HTERT RPE-1 (cell line): ENCODE data around the gene RUNDC3A.

Experiments used
- in situ Hi-C: fragments of 300-500 bp; cut with MboI; formaldehyde crosslinking; loops from 4 replicates; pipeline ENCODE4 v1.14.3; 2020; ENCODE audit warnings: low sequenced_read_pairs

Gene RUNDC3A

DNA sequence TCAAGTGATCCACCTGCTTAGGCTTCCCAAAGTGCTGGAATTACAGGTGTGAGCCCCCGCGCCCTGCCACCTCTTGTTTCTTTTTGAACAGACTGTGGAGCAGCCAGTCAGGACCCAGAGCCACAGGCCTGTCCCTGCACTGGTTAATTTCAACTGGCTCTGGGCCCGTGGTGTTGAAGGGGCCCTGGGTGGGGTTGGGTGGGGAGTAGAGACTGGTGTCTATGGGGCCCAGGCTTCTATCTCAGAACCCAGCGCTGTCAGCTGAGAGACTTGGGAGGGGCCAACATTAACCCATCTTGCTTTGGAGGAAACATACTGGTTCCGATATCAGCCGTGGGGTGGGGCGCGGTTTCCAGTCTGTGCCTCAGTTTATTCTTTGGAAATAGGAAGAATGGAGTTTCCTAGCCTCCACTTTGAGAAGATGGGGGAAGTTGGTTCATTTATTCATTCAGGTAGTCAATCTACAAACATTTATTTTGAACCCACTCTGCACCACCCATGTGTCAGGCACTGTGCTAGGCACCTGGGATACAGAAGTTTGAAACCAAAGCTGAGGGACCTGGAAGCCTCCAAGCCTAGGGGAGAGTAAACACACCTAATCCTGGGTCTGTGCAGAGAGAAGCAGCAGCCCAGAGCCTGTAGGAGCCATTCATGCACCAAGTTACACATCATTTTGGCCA lies 24.9 kb upstream of the RUNDC3A start:
- in situ Hi-C loops, result no loop called here

DNA sequence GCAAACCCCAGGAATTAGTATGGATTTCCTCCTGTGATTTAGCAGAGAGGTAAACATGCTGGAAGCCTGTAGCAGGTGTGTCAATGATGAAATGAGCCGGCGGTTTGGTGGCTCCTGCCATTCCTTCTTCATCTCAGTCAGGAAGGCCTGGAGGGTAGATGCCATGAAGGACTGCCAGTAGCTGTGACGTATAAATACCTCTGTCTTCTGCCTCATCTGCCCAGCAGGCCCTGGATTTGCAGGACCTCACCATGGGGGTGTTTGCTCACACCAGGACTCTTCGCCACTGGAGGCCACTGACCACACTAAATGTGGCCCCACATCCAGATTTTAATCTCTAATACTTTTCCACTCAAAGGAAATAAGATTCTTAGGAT lies 24.4 kb upstream of the RUNDC3A start:
- in situ Hi-C loops, result no loop called here

DNA sequence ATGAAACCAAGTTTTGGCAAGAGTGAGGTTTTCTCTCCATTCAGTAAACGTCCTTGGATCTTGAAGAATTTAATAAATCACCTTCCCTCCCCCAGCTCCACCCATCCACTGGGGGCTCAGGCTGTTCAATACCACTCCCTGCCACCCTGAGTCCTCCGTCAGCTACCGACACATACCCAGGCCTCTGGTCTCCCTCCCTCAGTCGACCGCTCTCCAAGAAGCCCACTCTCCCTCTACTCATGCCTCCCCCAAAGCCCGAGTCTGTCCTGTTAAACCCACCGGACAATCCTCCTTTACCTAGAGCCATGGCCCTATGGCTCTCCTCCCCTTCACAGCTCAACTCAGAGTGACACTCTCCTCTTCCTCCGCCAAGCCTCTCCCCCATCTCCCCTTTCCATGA lies 20.8 kb upstream of the RUNDC3A start:
- in situ Hi-C loops, result no loop called here

DNA sequence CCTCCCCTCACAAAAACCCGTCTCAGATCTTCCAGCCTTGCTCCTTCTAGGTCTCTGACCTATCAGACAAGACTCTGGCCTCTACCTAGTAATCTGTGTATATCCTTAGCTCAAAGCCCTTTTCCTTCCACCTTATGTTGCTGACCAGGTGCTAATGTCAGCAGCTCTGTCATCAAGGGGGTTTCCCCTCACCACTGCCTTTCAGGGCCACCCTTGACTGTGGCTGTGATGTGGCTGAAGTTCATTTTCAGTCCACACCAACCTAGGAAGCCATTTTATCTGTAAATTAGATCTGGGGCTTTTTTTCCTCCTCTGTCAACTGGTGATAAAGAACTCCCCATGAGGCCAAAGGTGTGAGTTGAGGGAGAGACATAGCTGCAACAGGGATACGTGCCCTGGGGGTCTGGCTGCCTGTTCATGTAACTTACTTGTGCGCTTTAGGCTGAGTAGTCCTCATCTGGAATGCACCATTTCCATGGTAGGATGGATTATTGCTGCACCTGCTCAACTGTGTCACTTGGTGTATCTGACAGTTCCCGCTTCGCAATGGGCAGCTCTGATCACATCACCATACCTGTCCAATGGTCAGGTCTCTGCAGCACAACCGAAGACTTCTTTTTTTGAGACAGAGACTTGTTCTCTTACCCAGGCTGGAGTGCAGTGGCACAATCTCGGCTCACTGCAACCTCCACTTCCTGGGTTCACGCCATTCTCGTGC lies 14.7 kb upstream of the RUNDC3A start:
- in situ Hi-C loops, result no loop called here

DNA sequence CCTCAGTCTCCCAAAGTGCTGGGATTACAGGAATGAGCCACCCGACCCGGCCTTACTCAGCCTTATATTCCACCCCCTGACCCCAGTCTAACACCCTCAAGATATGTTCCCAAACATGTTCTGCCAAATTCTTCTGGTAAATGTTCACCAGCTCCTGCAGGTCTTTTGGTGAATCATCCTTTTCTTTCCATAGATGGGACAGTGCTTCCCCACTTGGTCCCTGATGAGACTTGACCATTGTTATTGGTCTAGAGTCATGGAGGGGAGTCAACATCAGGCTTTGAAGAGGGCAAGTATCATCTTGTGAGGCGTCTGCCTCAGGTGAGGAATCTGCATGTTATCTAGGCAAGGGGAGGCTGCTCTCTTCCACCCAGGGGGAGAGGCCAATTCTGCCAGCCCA lies 10.4 kb upstream of the RUNDC3A start:
- in situ Hi-C loops, result no loop called here

DNA sequence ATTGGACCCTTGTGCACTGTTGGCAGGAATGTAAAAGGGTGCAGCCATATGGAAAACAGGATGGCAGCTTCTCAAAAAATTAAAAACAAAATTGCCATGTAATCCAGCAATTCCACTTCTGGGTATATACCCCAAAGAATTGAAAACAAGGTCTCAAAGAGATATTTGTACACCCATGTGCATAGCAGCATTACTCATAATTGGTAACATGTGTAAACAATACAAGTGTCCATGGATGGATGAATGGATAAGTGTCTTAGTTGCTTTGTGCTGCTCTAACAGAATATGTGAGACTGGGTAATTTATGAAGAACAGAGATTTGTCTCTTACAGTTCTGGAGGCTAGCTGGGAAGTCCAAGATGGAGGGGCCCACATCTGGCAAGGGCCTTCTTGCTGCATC lies 3.8 kb upstream of the RUNDC3A start:
- in situ Hi-C loops, result no loop called here

DNA sequence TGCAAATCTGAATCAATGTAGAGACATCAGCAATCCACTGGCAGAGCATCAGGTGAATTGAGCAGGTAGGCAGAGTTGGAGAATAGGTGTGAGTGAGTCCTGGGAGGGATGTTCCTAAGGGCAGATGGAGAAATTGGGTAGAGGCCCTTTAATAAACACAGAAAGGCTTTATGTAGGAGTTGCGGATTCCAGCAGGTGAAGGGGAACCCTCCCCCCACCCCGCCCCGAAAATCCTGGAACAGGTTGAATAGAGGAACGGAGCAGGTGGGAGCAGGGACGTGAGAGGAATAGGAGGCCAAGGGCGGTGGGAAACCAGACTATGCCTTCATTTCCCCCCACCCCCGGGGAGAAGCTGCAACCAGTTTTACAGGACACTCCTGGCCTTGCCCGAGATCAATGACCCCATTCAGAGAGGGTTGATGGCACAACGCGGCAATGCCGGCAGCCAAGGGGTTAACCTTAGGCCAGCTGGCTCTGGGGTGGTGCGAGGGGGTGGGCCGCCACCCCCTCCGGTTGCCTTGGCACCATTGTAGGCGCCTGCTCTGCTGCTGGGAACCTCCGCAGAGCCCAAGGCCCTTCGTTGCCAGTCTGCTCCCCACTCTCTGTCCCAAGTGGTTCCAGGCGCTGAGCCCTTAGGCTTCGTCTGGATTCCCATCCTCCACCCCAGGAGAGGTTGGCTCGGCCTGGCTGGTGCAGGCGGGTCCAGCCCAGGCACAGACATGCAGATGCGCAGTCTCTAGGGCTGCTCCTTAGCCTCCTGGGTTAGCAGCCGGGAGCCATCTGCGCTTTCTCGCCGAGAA lies 814 bp upstream of the RUNDC3A start:
- in situ Hi-C loops, result no loop called here

DNA sequence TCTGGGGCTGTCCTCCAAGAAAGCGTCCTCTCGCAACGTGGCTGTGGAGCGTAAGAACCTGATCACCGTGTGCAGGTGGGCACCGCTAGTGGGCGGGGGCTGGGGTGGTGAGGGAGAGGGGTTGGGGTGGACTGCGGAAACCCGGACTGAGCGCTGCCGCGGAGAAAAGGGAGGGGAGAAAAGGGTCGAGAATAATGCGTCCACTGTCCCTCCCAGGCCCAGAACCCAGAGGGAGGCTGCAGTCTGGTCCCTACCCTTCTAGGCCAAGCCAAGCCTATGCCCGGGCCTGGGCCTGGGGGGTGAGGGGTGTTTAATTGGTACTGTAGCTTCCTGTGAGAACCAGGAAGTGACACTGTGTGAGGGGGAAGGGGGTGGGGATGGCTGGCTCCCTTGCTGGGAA lies 464 bp downstream of the RUNDC3A start:
- in situ Hi-C loops, result no loop called here

DNA sequence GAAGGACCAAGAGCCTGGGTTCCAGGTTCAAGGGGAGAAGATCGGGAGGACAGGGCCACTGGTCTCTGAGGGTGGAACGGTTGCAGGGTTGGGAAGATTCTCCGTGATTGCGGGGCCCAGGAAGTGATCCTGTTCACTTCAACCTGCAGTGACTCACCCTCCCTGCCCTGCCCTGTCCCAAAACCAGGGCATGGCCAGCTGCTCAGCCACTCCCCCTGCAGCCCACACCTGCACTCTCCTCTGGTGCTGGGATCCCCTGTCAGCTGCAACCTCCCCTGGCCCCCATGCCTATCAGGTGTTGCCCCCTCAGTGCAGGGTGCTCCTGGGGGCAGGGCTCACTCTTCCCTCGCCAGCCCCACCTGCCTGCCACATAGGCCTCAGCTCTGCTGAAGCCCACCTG lies 1.1 kb downstream of the RUNDC3A start:
- in situ Hi-C loops, result no loop called here

DNA sequence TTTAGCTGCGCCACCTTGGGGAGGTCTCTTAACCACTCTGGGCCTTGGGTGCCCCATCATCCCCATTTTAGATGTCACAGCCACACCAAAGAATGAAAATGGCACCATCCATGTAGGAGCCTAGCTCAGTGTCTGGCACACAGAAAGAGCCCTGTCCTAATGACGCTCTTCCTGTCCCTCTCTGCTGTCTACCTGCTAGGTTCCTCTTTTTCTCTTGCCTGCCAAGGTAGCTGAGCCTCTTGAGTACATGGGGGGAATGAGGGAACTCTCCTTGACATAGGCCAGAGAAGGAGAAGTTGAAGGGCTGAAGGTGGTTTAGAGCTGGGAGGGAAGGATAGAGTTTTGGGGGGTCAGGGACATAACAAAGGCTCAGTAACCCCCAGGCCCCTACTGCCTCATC lies 1.8 kb downstream of the RUNDC3A start:
- in situ Hi-C loops, result no loop called here

DNA sequence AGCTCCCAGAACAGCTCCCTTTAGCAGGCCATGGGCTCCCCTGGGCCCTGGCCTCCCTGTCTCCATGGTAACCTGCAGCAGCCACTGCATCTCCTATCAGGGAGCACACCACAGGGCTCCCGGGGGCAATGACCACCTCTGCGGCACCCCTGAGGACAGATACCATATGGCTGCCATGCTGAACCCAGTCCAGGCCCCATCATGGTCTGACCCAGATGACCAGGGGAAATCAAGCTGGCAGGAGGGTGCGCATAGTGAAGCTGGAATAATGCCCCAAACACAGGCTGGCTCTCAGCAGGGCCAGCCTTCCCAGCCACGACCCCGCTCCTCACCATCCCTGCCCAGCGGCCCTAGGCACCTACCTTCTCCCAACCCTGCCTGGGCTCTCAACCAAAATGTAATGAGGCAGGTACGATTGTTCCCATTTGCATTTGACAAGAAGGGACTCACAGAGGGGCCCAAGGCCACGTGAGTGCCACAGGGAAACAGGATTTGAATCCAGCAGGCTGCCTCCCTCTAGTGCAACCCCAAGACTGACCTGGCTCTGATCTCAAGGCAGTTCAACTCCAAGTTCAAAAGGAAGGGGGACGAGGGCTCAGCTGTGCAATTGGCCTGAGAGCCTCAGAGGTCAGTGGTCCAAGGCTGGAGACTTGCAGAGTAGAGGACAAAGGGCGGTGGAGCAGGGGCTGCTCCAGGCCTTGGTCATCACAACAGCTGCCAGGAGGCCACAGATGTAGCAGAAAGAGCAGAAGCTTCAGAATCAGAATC lies 2.4 kb downstream of the RUNDC3A start:
- in situ Hi-C loops, result no loop called here

DNA sequence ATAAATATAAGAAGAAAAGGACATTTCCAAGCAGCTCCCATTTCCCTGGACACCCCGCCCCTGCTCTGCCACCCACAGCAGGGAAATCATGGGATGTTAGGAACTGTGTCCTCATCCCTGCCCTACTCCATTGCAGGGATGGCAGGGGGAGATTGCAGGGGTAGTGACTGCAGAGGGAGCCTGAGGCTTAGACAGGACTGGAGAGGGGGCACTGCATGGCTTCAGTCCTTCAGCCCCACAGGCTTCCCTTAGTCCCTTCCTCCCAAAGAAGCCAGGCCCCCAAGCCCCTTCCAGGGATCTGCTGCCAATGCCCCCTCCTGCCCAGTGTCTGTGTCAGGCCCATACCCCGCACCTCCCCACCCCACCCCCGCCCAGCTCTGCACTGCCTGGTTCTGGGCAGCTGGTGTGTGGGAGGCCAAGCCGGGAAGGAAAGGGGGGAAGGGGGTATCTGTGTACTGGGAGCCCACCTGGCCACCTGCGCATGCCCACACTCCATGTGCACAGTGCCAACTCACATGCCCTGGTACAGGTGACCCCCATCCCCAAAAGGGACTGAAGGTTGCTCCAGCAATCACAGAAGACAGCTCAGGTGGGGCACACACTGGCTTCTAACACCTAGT lies 3.3 kb downstream of the RUNDC3A start:
- in situ Hi-C loops, result no loop called here

DNA sequence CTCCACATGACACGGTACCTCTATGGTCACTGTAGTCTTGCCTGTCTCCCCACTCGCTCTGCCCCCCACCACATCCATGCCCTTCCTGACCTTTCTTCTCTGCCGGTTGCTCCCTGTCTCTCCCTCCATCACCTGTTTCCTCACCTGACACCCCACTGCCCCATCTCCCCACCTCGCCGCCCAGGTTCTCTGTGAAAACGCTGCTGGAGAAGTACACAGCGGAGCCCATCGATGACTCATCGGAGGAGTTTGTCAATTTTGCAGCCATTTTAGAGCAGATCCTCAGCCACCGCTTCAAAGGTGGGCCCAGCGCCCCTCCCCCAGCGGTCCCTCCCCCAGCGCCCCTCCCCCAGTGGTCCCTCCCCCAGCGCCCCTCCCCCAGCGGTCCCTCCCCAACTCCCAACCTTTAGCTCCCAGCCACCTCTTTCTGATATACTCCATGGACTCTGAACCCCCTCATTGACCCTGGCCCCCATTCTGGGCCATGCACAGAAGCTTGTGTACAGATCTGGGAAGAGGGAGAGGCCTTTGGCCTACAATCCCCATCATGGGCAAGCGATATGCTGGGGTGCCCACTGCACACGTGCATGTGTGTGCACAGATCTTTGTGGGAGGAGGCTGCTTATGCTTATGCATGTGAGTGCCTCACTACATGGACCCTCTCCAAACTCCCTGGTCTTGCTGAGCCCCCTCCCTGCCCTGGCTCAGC lies 4.1 kb downstream of the RUNDC3A start:
- in situ Hi-C loops, result no loop called here

DNA sequence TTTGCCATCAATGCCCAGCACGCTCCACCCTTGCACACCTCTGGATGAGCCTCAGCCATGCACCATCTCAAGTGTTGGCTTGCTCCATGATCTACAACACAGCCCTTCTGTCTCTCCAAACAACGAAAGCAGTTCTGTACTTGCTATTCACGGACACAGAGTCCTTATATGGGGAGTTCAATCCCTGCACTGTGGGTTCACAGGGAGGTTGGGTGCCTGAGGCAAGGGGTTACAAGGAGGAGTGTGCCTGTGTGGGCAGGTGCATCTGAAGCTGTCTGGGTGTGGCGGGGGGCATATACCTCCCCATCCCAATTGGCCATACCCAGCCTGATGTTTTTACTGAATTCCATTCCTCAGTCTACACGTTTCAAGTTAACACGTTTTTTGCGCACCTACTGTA lies 5.6 kb downstream of the RUNDC3A start:
- in situ Hi-C loops, result no loop called here

DNA sequence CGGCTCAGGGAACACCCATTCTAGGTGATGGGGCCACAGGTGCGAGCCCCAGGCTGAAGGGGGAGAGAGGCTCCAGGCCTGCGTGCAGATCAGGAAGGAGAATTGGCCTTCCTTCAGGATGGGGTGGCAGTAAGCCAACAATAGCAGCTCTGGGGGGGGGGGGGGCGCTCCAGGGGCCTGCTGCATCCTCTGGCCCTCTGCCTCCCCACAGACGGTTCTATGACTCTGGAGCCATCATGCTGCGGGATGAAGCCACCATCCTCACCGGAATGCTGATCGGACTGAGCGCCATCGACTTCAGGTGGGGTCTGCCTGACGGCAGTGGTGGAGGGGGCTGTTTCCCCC lies 6.1 kb downstream of the RUNDC3A start:
- in situ Hi-C loops, result no loop called here

DNA sequence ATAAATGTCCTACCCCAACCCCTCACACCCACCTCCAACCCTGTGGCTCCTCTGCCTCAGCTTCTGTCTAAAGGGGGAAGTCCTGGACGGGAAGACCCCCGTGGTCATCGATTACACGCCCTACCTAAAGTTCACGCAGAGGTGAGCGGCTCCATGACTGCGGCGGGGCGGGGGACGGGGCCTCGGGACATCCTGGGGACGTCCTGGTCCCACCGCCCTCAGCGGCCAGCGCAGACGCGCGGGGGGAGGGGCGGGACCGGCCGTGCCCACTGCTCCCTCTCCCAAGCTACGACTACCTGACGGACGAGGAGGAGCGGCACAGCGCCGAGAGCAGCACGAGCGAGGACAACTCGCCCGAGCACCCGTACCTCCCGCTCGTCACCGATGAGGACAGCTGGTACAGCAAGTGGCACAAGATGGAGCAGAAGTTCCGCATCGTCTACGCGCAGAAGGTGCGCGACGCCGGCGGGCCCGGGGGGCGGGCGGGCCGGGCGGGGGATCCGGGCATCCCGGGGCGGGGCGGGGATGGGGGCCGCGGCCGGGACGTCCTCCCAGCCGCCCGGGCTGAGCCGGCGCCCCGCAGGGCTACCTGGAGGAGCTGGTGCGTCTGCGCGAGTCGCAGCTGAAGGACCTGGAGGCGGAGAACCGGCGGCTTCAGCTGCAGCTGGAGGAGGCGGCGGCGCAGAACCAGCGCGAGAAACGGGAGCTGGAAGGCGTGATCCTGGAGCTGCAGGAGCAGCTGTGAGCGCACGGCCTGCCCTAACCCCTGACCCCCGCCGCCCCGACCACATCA lies 6.7 kb downstream of the RUNDC3A start:
- in situ Hi-C loops, result no loop called here

DNA sequence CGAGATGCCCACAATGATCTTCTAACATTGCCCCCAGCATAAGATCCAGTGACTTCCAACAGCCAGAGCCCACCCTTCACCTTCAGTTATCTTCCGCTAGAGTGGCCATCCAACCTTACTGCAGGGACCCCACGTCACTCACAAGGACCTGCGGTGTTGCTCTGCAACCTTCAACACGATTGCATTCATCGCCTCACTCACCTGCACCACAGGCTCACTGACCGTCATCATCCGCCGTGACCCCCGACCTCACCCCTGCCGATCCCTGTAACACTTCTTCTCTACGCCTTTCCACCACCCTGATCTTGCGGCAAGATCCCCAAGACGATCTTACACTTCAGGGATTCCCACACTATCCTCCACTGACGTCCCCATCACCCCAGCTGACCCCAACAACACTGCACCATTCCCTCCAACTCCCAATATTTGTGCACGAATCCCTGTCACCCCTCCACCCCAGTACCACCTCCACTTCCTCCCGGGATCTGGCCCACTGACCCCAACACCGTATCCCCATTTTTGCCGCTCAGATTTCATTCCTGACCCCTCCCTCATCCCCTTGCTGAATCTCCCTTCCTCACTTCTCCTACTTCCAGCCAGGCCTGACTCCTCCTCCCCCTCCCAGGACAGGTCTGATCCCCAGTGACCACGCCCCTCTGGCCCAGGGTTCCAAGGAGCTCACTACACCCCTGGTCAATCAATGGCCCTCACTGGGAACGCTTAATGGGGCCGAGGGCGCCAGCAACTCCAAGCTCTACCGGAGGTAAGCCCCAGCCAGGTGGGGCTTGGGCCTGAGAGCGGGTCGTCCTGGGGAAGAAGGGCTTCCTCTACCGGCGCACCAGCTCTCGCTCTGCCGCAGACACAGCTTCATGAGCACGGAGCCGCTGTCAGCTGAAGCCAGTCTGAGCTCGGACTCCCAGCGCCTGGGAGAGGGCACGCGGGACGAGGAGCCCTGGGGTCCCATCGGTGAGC lies 7.6 kb downstream of the RUNDC3A start:
- in situ Hi-C loops, result no loop called here

DNA sequence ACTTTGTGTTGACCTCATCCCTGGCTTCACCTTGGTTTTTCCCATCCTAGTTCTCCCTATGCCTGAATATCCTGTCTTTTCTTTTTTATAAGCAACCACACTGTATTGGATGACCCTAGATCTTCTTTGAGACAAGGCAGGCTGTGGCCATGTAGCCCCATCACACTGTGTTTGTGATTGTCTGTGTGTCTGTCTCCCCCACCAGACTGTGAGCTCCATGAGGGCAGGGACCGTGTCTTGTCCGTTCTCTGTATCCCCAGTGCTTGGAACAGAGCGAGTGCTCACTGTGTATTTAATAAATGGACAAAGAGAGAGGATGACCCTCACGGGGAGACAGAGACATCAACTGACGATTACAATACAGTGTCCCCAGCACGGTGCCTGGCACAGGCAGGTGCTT lies 9.1 kb downstream of the RUNDC3A start:
- in situ Hi-C loops, result no loop called here
